Heart left ventricle (tissue), 13 donors: Measurements from ENCODE around the gene SF3B2.

ENCODE experiments used
- POLR2A ChIP-seq, 2 donors: fragments of 450-650 bp; IDR thresholded peaks; one replicate each; pipeline ENCODE4 v1.6.1; 2017; ENCODE audit warnings: antibody characterized with exemption in 2 of 2, mild to moderate bottlenecking in 2 of 2, moderate library complexity in 2 of 2
- TF ChIP-seq, protein P1 (sequence below), 12 donors: fragments of 200-600 bp; sonication (generic) in 4 of 12; IDR thresholded peaks; one replicate each; pipeline versions ENCODE4 v1.5.0 to v1.8.0; 2018 to 2022; ENCODE audit warnings: antibody characterized with exemption in 12 of 12, mild to moderate bottlenecking in 5 of 12
- donor health status: ischemic (EF 13 %, LVEDD 7.1; RV severe dilation, severe dysfunction).
- donor health status: DM: no; HTN: yes; CAD: no.
- donor health status: DM: no; HTN: no; CAD: no.
- donor health status: ischemic (EF 25% LVEDD 6.9; RV normal size, moderate dysfunction).
- donor health status: ischemic (EF 25% LVEDD 5.7; RV mildly dilated, moderate dysfunction).
- donor health status: ischemic (EF 35%, LVEDD 5.7; RV mildly dilated, moderate dysfunction).
- donor health status: nonischemic (EF 11% LVEDD 7.7; RV severe dilation, severe dysfunction).
- donor health status: DM: yes; HTN: yes; CAD: no.
- donor health status: PGD.
- donor health status: ischemic (EF 29% LVEDD 5.4; RV normal size, mild dysfunction).
- donor health status: nonischemic (EF 23%, LVEDD 6.1; RV moderate dilation, normal function).

- TF ChIP-seq POLR2A (IDR thresholded peaks at IDR 0.05), result no peak
- TF ChIP-seq, protein P1, sequence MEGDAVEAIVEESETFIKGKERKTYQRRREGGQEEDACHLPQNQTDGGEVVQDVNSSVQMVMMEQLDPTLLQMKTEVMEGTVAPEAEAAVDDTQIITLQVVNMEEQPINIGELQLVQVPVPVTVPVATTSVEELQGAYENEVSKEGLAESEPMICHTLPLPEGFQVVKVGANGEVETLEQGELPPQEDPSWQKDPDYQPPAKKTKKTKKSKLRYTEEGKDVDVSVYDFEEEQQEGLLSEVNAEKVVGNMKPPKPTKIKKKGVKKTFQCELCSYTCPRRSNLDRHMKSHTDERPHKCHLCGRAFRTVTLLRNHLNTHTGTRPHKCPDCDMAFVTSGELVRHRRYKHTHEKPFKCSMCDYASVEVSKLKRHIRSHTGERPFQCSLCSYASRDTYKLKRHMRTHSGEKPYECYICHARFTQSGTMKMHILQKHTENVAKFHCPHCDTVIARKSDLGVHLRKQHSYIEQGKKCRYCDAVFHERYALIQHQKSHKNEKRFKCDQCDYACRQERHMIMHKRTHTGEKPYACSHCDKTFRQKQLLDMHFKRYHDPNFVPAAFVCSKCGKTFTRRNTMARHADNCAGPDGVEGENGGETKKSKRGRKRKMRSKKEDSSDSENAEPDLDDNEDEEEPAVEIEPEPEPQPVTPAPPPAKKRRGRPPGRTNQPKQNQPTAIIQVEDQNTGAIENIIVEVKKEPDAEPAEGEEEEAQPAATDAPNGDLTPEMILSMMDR (IDR thresholded peaks at IDR 0.05), result no peak
Measured at GRCh38 chr11:66100272-66101065, 48.3 kb downstream of the SF3B2 start.
